ENCODE measurements around the gene MMP19.
"Not testable (repeated sequence)": the region's sequence is repeated elsewhere in the genome, so short reads cannot be mapped to it uniquely, and the experiment has no call there.

The MMP19 gene, protein sequence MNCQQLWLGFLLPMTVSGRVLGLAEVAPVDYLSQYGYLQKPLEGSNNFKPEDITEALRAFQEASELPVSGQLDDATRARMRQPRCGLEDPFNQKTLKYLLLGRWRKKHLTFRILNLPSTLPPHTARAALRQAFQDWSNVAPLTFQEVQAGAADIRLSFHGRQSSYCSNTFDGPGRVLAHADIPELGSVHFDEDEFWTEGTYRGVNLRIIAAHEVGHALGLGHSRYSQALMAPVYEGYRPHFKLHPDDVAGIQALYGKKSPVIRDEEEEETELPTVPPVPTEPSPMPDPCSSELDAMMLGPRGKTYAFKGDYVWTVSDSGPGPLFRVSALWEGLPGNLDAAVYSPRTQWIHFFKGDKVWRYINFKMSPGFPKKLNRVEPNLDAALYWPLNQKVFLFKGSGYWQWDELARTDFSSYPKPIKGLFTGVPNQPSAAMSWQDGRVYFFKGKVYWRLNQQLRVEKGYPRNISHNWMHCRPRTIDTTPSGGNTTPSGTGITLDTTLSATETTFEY

DNA sequence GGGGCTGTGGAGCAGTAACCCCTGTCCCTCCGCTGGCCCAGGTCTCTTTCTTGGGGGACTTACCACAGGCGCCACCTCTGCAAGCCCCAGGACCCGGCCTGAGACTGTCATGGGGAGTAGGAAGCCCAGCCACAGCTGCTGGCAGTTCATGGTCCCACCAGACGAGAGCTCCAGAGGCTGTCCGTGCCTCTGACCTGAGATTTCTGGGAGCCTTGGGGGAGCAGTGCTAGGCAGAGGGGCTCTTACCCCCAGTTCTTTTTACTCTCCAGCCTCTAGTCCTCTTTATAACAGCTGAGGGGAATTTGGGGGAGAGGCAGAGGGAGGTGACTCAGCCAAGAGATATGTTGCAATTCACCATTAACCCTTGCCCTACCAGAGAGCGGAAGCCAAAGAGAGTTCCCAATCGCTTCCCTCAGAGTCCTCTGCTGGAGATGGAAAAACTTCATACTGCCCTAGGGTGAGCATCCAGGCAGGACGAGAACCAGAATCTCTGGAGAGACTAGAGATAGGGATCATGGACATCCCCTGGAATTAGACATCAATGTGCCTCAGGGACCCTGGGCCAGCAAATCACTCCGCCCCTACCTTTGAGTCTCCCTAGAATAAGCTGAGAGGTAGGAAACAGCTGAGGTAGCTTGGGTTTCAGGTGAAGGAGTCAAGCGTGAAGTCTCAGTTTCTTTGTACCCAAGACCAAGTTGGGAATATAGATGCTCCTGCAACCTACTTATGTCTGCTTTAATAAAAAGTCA, at the start of gene MMP19:
TSS of gene MMP19 (minus strand) at position 256 of the 749 bp plus-strand sequence. CDS start at position 150, 106 bp downstream.
- DNase-seq, result no peak

DNA sequence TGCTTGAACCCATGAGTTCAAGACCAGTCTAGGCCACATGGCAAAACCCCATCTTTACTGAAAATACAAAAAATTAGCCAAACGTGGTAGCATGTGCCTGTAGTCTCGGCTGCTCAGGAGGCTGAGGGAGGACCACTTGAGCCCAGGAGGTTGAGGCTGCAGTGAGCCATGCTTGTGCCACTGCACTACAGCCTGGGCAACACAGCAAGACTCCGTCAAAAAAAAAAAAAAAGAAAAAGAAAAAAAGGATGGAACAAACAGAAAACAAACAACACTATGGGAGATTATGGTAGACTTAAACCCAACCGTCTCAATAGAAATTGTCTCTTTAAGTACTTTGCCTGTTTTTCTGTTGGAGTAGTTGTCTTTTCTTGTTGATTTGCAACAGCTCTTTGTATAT, 48.6 kb upstream of the MMP19 start:
- no peak for DNase-seq

DNA sequence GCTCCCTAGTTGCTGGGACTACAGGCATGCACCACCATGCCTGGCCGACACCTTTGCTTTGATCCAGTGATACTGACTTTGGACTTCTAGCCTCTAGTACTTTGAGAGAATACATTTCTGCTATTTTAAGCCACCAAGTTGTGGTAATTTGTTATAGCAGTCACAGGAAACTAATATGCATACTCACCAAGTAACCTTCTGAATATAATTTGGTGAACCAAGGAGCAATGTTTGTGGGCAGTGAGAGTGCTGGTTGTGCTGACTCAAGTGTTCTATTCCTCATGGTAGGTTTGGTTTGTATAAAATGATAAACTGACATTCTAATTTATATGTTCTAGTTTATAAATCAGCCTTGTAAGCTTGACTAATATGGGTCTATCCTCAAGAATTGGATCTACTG, 42.4 kb upstream of the MMP19 start:
- no peak for DNase-seq

DNA sequence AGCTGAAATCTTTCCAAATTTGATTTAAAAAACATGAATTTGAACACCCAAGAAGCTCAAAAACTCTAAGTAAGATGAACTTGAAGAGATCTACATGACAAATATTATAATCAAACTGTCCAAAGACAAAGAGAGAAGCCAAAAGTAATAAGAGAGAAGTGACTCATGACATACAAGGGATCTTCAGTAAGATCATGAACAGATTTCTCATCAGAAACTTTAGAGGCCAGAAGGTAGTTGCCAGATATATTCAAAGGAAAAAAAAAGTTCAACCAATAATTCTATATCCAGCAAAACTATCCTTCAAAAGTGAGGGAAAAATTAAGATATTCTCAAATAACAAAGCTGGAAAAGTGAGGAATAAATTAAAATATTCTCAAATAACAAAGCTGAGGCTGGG, 35.1 kb upstream of the MMP19 start:
- no peak for DNase-seq

DNA sequence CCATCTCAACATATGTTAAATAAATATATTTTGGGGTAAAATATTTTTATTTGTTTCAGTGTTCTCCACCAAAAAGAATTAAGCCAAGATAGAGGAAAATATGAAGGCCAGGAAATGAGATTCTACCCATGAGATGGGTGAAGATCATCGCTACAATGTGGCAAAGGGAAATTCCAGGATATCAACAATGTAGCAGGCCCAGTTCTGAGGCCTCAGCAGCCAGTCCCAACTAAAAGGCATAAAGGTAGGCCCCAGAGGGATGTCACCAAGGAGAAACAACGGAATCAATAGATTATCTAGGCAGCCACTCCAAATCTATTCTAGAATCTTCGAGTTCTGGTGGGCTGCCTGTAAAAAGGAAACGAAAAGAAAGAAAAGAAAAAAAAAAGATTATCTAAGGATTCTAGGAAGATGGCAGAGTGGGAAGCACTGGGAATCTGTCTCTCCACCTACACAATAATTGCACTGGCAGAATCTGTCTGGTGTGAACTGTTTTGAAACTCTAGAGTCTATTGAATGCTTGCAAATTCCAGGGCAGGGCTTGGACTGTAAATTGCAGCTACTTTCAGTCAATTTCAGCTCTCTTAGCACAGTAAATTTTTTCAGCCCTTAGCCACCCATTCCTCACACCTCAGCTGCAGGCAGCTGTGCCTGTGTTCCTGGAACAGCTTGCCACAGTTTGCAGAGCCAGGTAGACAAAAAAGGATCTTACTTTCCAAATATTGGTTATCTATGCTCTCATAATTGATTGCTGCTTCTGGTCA, 33.1 kb upstream of the MMP19 start:
- DNase-seq, result no peak

DNA sequence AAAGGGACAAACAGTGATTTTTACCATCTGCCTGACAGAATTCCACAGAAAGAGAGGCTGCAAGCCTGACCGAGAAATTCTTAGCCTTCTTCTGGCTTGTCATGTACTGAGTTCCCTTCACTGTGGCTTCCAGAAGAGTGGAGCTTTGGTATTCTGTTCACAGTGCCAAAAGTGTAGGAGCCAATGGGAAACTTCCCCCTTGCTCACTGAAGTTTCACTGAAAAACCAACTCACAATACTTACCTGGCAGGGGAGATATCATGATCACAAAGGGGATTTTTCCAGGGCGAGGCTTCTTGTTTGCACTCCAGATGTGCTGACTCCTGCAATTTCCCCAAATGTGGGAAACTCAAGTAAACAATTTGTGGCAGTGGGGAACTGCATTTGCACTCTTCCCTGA, 31.7 kb upstream of the MMP19 start:
- DNase-seq, result no peak

DNA sequence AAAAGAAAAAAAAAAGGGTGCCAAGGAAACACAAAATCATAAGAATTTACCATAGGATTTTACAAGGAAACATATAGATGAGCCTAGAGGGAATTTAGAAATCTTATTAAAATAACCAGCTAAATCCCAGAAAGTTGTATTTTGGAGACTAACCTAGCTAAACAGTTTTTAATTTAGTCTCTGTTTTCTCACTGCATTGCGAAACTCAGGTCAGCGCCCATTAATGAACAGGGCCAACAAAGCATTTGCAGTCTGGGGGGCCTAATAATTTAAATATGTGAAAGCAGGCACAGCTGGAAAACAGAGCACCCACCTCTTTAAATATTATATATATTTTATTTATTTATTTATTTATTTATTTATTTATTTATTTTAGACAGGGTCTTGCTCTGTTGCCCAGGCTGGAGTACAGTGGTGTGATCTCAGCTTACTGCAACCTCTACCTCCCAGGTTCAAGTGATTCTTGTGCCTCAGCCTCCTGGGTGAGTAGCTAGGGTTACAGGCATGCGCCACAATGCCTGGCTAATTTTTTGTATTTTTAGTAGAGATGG, 23.8 kb upstream of the MMP19 start:
- not testable (repeated sequence) for DNase-seq

DNA sequence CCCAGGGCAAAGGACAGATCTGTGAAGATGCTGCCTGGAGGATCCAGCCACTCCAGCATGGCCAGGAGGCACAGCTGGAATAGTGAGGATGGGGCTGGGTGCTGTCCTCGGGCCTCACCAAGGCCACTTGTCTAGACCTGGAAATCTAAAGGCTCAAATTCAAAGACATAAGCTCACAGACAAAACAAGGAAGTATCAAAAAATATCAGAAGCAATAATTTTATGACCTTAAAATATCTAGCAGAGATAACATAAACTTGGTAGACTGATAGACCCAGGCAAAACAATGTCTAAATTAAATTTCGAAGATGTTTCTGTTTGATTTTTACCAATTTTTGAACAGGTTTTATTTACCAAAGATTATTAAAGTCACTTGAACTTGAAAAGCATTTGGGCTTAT, 22.6 kb upstream of the MMP19 start:
- no peak for DNase-seq

DNA sequence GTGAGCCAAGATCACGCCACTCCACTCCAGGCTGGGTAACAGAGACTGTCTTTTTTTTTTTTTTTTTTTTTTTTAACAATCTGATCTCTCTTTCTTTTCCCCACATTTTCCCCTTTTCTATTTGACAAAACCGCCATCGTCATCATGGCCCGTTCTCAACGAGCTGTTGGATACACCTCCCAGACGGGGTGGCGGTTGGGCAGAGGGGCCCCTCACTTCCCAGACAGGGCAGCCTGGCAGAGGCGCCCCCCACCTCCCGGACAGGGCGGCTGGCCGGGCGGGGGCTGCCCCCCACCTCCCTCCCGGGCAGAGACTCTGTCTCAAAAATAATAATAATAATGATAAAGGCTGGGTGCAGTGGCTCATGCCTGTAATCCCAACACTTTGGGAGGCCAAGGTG, 20.2 kb upstream of the MMP19 start:
- DNase-seq, result not testable (repeated sequence)

DNA sequence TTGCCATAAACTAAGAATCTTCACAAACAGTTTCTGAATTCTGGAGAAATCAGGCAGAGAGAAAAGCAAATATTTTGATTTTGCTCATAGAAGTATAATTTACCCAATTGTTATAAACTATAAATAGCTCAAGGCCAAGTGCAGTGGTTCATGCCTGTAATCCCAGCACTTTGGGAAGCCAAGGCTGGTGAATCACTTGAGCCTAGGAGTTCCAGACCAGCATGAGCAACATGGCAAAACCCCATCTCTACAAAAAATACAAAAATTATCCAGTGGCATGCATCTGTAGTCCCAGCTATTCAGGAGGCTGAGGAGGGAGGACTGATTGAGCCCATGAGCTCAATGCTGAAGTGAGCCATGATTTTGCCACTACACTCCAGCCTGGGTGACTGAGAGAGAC, 19.6 kb upstream of the MMP19 start:
- no peak for DNase-seq

DNA sequence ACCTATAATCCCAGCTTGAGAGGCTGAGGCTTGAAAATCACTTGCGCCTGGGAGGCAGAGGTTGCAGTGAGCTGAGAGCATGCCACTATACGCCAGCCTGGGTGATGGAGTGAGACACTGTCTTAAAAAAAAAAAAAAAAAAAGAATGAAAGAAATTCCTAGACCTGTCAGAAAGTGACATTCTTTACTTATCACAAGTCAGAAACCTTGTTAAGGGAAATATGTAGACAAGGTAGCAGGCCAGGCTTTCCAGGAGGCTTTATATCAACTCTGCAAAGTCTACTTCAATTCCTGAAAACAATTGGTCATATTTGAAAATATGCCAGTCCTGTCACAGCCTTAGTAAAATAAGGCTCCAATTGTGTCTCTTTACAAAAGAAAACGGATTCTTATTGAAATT, 19.1 kb upstream of the MMP19 start:
- DNase-seq, result no peak

DNA sequence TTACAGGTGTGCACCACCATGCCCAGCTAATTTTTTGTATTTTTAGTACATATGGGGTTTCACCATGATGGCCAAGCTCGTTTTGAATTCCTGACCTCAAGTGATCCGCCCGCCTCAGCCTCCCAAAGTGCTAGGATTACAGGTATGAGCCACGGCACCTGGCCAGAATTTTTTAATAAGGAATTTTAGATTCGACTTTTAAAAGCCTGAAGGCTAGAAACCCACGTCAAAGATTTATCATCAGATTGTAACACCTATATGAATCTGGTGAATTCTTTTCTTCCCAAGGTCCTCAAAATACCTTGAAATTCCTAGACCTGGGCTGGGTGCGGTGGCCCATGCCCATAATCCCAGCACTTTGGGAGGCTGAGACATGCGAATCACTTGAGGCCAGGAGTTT, 18.7 kb upstream of the MMP19 start:
- DNase-seq, result no peak

DNA sequence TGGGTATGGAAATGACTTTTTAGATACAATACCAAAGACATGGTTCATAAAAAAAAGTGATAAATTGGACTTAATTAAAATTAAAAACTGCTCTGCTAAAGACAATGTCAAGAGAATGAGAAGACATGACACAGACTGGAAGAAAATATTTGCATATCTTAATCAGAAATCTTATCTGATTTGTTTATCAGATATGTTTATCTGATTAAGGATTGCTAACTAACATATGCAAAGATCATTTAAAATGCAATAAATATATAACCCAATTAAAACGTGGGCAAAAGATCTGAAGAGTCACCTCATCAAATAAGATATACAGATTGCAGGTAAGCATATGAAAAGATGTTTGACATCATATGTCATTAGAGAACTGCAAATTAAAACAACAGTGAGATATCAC, 10.0 kb upstream of the MMP19 start:
- no peak for DNase-seq

DNA sequence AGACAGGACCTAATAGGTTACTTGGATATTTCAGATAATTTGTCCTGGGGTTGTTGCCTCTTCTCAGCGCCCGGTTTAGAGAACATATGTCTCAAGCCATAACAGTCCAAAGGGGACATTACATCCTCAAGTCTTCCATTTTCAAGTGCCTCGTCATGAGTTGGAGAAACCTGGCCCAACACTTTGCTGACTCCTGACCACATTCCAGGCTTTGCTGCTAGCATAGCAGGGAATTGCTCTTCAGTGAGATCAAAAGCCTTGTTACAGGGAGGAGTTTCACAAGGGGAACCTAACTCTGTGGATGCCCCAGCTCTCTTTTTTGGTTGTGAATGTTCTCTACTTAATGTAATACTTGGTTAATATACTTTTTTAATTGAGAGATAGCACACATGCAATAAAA, 8.2 kb upstream of the MMP19 start:
- DNase-seq, result no peak

DNA sequence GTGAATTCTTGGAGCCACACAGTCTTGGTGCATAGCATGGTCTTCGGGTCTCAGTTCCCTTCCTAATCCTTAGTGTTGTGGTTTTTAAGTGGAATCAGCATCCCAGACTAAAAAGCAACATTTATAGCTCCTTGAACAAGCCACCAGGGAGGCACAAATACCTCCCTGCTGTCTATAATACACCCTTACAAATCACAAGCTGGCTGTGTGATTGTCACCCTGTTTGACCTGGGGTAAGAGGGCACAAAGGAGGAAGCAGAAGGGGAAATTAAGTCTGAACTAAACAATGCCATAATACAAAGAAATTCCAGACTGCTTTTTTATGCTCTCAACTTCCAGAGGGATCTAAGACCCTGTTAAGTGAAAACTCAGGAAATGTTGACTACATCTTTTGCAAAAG, 7.7 kb upstream of the MMP19 start:
- DNase-seq, result no peak

DNA sequence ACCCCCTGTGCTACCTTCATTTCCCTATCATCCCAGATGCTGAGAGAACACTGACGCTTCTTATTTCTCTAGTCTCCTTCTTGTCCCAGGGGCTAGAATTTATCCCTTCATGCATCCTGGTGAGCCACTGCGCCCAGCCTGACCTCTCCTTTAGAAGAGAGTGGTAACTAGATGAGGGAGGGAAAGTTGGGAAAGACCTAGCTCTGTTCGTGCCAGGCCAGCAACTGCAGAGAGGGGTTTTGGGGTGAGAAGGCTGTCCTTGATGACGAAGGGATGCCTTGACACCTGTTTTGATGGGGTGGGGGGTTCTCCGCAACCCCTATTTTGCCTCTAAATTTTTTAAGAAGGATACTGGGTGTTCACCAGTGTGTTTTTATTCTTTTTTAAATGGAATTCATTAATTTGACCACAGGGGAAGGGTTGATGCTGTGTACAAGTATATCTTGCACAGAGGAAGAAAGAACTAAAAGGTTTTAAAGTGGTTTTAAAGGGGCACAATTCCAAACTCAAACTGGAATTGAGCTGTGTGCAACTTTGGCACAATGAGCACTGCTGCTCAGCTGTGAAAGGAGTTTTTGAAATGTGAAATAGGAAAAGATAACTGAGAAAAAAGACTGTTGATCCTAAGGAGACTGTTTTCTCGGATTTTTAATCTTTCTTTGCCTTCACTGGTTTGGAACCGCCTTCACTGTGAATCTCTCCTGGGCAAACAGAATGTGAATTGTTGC, 7.0 kb upstream of the MMP19 start:
- no peak for DNase-seq

DNA sequence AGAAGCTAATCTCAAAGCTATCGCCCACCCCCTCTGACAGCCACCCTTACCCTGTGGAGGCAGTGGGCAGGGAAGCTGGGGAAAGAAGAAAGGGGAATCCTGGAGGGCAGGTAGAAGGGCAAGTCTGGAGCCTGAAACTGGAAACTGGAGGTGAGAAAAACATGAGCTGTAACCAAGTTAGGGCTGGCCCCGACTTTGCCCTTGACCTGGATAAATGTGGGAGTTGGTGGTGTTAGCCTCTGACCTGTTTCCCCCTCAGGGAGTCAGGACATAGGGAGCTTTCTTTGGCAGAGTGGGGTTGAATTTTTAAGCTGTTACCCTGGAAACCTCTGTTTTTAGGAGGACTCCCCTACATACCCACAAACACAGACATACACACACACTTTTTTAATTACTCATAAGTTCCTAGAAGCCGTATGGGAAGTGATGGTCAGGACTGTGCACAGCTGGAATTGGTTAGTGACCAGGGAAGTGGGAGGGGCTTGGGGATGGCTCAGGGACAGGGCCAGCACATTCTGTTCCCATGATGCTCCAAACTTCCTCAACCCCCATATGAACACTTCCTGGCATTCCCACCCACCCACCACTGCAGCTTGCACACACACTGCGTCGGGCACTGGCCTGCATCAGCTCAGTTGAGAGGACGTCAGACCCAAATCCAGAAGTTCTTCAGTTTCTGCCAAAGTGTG, 5.0 kb upstream of the MMP19 start:
- DNase-seq, result peak; percentile 23

DNA sequence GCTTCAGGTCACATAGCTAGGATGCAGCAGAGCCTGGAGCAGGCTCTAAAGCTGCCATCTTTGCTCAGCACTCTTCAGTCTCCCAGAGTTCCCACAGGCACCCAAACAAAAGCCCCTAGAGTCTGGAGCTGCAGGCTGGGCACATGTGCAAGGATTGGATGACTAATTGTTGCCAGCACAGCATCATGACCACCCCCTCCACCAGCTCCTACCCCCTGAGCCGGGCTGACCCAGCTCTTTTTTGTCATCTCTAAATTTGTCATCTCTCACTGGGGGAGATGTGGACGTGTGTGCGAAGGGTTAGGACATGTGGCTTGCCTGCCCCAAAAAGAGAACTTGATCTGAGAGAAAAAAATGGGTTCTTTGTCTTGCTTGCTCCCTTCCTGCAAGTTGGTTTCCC, 4.3 kb upstream of the MMP19 start:
- DNase-seq, result no peak

DNA sequence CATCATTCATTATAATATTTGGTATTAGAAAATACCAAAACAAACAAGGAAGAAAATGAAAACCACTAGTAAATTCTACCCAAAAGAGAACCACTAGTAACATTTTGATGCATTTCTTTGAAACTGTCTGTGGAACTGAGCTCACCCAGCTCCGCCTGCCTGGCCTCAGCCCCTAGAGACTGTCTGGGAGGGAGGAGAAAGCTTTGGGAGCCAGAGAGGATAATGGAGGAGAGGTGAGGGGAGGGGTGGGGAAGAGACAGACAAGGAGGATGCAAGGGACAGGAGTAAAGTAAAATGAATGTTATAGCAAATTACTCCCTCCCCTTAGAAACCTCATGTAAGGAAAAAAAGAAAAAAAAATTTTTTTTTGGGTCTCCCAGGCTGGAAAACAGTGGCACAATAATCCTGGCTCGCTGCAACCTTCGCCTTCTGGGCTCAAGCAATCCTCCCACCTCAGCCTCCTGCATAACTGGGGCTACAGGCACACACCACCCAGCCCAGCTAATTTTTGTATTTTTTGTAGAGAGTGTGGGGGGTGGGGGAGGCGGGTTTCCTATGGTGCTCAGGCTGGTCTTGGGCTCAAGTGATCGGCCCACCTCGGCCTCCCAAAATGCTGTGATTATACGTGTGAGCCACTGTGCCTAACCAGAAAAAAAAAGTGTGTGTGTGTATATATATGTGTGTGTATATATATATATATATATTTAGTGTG, 3.2 kb upstream of the MMP19 start:
- no peak for DNase-seq

DNA sequence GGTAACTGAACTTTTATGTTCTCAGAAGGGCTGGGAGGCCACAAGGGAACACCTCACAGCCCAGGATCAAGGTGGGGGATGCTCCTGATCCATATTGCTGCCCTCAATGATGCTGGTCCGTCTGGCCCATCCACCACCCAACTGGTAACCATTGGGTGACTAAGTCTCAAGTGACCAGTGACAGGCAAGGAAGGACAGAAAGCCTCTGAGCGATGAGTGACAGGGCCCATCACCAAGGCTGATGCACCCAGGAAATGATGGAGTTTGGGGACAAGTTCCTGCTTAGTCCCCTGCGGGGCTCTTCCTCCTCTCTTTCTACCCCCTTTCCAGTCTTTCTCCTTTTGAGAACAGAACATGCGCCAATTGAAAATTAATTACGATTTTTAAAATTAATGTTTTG, 2.6 kb upstream of the MMP19 start:
- DNase-seq, result no peak

DNA sequence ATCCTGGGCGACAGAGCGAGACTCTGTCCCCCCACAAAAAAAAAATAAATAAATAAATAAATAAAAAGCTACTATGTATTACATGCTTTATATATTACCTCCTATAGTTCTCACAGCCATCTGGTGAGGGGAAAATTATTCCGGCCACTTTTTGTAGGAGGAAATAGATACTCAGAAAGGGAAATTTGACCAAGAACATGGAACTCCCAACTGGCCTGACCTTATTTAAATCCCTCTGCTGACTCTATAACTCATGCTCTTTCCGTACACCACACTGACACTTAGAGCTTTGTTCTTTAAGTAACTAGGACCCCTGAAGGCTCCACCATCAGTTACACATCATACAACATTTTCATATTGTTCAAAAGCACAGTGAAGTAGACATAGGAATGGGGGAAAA, 2.2 kb upstream of the MMP19 start:
- DNase-seq, result no peak

Measured in CD4-positive, alpha-beta T cell treated with Interleukin-10 for 1 hour (primary cell).